GM18502 (cell line): ENCODE data around the gene SEC61G.

Source experiments
- ATAC-seq: cut with Tn5 transposase; IDR thresholded peaks from one replicate; pipeline ENCODE4 v1.9.1; 2021; ENCODE audit warnings: mild to moderate bottlenecking; ENCODE audit not compliant: unreplicated experiment, poor library complexity

The SEC61G gene

DNA sequence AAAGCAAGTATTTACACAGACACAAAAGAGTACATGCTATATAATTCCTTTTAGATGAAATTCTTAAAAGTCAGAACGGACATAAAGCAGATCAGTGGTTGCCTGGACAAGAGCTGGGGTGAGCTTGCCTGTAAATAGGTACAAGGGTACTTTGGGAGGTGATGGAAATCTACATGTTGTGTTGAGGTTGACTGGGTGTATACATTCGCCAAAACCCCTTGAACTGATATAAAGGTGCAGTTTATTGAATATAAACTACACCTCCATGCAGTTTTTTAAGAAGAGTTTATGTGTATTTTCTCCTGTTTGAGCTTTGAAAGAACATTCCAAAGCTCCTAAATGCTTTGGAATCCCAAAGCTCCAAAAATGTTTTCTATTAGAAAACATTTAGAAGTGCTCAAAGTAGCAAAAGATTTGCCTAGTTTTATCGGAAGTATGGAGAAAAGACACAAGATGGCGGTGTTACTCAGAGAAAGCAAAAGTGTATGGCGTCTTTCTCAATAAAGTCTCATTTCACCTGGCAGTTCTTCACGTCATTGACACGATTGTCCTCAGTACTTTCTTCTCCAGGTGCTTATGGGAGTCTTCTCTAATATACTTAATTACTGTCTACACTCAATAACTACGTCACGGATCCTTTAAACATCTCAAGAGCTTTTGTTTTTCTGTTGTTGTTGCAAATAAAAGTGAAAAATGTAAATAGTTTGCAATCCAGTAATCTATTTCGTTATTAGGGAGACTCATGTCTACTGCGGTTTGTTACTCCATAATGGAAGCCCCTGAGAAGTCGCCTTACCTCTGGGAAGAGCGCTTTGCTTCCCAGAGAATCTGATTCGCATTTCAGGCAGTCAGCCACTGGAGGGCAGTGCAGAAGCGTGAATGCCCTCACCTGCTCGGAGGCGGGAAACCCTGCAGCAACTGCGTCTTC is 14.7 kb upstream of the SEC61G start:
- peak; percentile 93 for ATAC-seq

DNA sequence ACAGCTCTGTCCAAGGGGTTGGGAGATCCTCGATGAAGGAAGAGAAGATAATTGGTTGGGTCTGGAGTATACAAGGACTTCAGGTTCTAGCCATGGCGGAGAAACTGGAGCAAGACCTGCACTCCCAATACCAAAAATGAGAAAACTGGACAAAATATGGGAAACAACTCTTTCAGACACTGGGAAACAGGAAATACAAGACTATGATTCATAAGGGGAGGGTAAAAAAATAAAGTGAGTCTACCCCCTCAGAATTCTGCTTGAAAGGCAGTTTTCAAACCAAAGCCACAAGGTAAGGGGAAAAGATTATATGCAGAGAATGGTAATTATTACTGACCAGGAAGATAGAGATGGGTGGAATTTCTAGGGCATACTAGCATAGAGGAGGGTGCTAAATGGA is 10.2 kb upstream of the SEC61G start:
- no peak for ATAC-seq

DNA sequence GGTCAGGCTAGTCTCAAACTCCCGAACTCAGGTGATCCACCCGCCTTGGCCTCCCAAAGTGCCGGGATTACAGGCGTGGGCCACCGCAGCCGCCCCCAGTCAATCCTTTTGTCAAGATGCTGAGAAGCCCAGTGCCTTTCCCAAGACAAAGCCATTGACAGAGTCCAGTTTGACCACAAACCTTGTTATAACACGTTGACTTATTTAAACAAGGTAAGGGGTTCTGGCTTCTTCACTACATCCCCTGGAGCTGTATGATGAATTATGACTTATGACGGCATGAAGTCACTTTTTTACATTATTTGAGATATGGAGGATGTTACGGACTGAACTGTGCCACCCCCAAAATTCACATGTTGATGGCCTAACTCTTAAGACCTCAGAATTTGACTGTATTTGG is 5.8 kb upstream of the SEC61G start:
- ATAC-seq, result no peak

DNA sequence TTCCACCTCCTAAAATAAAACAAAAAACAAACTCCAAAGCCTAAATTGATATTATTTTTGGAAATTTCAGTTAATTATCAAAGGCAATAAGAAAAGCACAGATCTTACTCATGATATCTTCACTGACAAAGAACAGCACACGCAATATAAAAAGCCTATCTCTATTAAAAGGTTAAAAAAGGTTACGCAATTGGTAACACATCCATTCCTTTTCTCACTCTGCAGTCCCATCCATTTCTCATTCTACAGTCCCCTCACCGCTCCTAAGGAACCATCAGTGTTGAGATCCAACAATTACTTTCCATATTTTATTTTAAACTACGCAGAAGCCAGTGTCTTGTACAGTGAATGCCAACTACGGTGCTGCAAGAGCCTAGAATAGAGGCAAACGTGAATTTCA is 1.3 kb downstream of the SEC61G start:
- no peak for ATAC-seq

DNA sequence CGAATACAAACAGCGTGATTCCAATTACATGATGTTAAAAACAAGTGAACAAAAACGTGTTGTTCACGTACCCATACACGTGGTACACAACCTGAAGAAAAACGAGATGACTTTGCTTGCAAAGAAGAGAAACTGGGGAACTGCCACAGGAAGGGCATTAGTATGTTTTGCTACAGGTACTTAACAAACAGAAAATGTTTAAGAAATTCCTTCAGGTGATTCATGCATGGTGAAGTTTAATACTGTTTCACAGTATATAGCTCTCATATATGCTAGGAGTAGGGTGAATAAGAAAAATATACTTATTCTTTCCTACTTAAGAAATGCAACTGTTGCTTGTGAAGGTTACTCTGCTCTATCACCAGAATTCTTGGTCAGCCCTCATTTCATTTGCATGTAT is 9.8 kb downstream of the SEC61G start:
- no peak for ATAC-seq

DNA sequence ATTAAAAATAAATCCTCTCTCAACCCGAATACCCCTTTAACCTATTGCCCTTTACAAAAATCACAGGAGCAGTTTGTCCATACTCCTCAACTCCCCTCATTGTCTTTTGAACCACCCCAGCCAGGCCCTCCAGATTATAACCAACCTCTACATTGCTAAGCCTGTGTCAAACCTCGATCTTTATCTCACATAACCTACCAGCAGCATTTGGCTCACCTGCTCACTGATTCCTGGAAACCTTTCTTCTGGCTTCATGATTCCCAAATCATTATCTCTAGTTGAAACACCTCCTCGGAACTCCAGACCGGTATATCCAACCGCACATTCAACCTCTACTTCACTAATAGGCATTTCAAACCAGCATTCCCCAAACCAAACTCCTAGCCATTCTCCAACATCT is 11.8 kb downstream of the SEC61G start:
- no peak for ATAC-seq

DNA sequence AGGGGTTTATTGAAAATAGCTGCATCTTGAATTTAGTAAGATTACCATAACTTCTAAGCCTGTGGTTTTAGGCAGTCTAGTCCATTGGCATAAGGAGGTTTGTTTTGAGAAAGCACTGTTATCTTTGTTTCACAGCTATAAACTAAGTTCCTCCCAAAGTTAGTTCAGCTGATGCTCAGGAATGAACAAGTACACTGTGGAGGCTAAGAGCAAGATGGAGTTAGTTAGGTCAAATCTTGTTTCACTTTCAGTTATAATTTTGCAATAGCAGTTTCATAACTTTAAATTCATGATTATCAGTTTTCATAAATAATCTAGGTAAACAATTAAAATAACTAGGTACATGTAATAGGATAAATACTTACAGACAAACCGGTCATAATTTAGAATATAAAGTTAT is 15.4 kb downstream of the SEC61G start:
- no peak for ATAC-seq

DNA sequence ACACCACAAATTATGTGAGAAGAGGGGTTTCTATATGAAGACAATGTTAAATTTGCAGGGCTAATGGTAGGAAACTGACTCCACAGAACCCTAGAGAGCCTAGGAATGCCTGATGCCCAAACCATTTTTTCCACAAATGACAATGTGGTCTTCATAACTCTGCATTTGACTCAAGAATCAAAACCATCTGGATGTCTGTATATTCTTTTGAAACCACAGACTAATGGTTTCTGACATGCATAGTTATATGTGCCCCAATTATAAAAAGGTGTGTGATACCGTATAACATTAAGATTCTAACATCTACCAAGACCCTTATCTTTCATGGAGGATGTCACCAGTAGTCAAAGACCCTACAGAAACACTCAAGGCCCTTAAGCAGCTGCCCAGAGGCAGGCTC is 20.3 kb downstream of the SEC61G start:
- ATAC-seq, result no peak

DNA sequence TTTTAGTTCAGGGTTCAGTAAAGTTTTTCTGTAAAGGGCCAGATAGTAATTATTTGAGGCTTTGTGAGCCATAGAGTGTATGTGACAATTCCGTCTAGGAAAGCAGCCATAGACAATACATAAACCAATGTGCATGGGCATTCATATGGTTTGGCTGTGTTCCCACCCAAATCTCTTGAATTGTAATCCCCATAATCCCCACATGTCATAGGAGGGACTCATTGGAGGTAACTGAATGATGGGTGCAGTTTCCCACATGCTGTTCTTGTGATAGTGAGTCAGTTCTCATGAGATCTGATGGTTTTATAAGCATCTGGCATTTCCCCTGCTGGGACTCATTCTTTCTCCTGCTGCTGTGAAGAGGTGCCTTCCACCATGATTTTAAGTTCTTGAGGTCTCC is 29.9 kb downstream of the SEC61G start:
- no peak for ATAC-seq

DNA sequence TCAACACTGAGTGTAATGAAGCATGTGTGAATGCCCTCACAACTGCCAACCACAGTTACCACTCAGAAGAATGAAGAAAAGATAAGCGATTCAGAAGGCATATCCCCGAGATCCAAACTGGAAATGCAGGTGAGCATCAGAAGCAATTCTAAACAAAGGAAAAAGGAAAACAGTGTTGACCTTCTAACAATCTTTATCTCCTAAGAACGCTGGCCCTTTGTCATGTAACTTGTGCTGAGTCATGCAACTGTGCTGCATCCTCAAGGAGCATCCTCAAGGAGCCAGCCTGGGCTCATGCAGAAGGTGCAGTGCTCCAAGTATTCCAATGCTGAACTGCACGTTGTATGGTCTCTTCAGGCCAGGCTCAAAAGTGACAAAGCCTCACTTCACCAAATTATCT is 30.6 kb downstream of the SEC61G start:
- no peak for ATAC-seq

DNA sequence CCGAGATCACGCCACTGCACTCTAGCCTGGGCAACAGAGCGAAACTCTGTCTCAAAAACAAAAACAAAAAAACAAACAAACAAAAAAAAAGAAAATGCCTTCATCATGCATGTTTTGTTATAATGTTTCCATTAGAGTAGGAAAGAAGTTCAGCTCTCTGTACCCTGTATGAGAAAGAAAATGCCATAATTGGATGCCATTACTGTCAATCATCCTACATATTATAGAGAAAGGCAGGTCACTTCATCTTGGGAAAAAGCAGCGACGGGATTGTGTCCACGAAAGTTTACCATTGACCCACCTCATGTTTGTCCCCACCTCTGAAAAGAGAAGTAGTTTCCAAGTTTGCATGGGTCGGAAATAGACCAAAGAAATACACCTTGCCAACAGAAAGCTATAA is 33.8 kb downstream of the SEC61G start:
- no peak for ATAC-seq

DNA sequence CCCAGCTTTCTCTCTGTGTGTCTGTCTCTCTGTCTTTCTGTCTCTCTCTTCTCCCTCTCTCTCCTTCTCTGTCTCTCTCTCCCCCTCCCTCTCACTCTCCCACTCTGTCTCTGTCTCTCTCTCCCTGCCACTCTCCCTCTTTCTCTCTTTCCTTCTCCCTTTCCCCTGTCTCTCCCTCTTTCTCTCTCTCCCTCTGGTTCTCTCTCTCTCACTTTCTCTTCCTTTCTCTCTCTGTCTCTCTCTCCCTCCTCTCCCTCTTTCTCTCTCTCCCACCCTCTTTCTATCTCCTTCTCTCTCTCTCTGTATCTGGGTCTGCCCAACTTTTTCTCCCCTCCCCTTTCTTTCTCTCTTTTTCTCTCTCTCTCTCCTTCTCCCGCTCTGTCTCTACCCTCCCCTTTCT is 36.5 kb downstream of the SEC61G start:
- no peak for ATAC-seq

DNA sequence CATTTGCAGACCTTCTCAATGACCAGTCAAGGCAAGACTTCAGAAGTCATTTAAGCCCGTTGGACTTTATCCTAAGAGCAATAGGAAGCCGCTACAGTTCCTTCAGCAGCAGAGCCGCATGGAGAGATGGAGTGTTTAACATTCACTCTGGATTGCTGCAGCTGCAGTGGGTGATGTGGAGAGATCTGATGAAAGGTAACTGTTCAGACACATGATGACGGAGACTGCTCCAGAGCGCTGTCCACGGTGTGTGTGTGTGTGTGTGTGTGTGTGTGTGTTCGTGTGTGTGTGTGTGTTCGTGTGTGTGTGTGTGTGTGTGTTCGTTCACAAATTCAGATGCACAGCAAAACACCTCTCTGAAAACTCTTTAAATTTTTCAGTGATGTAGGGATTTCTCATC is 37.0 kb downstream of the SEC61G start:
- no peak for ATAC-seq

DNA sequence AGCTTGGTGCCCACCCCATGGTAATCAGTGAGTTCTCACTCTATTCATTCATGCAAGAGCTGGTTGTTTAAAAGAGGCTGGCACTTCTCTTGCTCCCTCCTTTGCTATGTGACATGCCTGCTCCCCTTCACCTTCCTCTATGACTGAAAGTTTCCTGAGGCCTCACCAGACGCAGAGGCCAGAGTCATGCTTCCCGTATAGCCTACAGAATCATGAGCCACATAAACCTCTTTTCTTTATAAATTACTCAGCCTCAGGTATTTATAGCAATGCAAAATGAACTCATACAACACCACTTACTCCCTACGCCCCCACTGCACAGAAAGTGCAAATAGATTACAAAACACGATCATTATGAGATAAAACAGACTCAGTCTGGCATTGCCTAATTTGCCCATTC is 39.0 kb downstream of the SEC61G start:
- no peak for ATAC-seq

DNA sequence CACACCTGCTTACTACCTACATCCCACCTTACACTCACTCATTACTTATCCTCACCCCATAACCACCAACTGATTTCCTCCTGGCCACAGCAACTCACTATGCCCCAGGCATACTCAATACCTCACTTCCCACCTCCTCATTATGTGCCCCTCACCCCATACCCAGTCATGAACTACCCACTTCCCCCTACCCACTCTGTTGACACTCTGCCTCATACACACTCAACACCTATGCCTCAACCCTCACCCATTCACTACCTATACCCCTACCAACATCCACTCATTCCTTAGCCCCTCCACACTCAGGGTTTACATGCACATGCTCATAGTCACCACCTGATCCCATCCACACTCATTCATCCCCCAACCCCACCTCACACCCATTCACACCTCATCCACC is 39.6 kb downstream of the SEC61G start:
- no peak for ATAC-seq

DNA sequence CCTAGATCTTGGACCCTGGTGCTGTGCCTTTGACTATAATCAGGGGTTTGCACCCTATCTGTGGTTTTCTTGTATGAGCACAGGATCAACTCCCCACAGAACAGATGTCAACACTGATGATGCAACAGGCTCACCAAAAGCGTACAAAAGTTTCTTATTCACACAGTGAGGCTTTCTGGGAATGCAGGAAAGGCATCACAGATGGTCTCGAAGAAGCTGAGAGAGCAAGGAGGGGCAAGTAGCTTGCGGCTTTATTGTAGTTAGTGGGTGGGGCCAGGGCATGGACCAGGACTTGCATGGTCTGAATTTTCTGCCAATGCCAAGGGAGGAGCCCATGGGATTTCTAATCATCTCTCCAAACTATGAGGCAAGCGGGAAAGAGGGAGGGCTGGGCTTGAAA is 46.2 kb downstream of the SEC61G start:
- no peak for ATAC-seq

DNA sequence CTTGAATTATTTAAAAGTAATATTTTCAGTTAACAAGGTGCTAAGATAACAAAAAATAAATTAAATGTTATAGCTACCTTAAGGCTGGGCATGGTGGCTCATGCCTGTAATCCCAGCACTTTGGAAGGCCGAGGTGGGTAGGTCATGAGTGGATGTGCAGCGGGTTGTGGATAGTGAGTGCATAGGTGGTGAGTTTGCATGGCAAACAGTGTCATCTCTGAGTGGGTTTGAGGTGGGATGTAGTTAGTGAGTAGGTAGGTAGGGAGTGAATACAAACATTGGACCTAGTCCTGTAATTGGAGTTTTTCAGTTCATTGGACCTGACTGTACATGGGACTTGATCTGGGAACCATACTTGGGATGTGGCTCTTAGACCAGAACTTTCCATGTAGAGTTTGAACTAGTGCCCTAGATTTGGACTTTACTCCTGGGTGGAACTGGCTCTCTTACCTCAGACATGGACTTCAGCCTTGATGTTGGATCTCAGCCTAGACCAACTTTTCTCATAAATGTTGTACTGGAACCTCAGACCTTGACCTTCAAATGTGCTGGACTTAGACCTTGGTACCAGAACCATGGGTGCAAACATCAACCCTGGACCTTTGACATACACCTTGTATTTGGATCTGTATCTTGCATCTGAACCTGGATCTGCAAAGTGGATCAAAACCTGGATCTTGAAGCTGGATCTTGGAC is 47.0 kb downstream of the SEC61G start:
- ATAC-seq, result no peak

DNA sequence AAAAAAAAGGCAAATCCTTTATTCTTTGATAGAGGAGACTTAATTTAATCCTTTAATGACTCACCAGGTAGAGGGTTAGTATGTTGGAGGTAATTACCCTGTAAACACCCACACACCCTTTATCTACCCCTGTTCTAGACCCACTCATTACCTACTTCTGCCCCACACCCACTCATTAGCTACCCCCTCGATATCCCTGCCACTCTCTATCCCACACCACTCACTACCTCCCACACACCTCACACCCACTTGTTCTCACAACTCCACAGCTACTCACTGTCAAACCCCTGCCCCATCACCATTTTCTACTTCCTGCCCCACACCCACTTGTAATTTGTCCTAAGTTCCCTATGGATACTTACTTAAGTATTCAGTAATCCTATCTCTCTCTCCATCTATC is 49.7 kb downstream of the SEC61G start:
- ATAC-seq, result no peak

DNA sequence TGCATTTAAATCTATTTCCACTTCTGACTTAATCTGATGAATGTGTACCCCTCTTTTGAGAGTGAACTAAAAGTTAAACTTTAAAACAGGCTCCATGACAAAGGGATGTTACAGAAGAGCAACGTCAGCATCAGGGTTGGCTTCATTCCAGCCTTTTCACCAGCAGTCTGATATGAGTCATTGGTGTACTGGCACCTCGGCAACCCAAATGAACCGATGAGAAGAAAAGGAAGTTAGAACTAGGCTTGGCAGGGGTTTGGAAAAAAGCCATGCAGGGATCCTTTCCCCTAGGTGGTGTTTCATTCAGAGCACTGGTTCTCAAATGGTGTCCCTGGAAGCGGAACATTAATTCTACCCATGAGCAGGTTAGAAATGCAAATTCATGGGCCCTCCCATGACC is 53.6 kb downstream of the SEC61G start:
- ATAC-seq, result no peak

DNA sequence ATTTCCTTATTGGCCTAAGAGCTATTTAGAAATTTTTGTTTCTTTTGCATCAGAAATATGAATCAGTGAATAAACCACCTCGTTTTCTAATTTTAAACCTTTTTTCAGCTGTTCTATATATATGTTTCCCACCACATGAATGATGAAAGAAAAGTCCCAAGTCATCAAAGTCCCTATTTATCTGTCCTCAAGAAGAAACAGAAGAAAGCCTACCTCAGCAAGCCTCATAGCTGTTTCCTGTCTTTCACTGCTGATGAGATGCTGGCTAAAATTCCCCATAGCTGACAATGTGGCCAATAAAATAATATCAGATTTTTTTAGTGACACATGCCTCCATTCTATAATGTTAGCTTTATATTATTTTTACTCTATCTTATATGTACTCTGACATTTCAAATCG is 54.2 kb downstream of the SEC61G start:
- no peak for ATAC-seq
